ENCODE measurements around the gene GPR137B.
"Not testable (repeated sequence)": the region's sequence is repeated elsewhere in the genome, so short reads cannot be mapped to it uniquely, and the experiment has no call there.

GPR137B gene

DNA sequence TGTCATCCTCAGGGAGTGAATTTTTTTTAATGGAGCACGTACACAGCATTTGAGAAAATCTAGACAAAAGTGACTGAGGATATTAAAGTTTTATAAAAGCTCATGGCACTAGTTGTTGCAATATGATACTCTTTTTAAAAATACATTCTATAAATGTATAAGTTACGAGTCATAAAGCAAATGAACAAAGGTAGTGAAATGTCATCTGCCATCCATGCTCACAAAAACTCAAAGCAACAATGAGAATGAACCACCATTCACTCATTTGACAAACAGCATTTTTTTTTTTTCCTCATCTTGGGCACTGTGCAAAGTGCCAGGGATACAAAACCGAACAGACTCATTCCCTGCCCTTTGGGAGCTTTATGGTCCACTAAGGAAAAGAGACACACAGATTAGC is 38.7 kb downstream of the GPR137B start:
- Histone ChIP-seq H3K4me1 (no peaks in the 10 kb centered on the region), H3K27ac (no peak overlapping the region), H3K79me2 (no peaks in the 10 kb centered on the region)

DNA sequence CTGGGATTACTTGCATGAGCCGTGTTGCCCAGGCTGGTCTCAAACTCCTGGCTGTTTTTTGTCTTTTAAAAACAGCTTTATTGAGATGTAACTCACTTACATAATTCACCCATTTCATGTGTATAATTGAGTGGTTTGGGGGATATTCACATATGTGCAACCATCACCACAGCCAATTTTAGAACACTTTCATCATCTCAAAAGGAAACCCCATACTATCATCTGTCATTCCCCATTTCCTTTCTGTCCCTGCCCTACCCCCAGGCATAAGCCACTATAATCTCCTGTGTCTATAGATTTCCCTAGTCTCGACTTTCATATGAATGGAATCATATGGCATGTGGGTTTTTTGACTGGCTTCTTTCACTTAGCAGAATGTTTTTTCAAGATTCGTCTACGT is 43.3 kb downstream of the GPR137B start:
- Histone ChIP-seq H3K4me1 (no peaks in the 10 kb centered on the region), H3K9me3 (ENCODE audit: control insufficient read depth, low read length) (no peaks in the 10 kb centered on the region), H3K4me2 (ENCODE audit: low read length) (no peak overlapping the region), H3K27me3 (ENCODE audit: control insufficient read depth, insufficient read depth, low read length) (no peaks in the 10 kb centered on the region), H2AFZ (no peak overlapping the region), H3K79me2 (no peaks in the 10 kb centered on the region), H3K4me3 (ENCODE audit: low read depth, low read length) (no peak overlapping the region), H3K9ac (no peak overlapping the region), H3K36me3 (ENCODE audit: control insufficient read depth, insufficient read depth, low read length) (no peaks in the 10 kb centered on the region), H3K27ac (no peak overlapping the region)
- TF ChIP-seq, protein P1, sequence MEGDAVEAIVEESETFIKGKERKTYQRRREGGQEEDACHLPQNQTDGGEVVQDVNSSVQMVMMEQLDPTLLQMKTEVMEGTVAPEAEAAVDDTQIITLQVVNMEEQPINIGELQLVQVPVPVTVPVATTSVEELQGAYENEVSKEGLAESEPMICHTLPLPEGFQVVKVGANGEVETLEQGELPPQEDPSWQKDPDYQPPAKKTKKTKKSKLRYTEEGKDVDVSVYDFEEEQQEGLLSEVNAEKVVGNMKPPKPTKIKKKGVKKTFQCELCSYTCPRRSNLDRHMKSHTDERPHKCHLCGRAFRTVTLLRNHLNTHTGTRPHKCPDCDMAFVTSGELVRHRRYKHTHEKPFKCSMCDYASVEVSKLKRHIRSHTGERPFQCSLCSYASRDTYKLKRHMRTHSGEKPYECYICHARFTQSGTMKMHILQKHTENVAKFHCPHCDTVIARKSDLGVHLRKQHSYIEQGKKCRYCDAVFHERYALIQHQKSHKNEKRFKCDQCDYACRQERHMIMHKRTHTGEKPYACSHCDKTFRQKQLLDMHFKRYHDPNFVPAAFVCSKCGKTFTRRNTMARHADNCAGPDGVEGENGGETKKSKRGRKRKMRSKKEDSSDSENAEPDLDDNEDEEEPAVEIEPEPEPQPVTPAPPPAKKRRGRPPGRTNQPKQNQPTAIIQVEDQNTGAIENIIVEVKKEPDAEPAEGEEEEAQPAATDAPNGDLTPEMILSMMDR (IDR thresholded peaks at IDR 0.05): no peak

More for the DNA sequence above, 38.7 kb downstream of the GPR137B start:
- no peaks in the 10 kb centered on the region for H3K36me3 ChIP-seq (ENCODE audit: control insufficient read depth, insufficient read depth, low read length)
- H3K4me2 ChIP-seq (ENCODE audit: low read length): no peak overlapping the region
- H3K9ac ChIP-seq: no peak overlapping the region
- H3K9me3 ChIP-seq (ENCODE audit: control insufficient read depth, low read length): no peaks in the 10 kb centered on the region
- no peak overlapping the region for H3K4me3 ChIP-seq (ENCODE audit: low read depth, low read length)
- H3K27me3 ChIP-seq (ENCODE audit: control insufficient read depth, insufficient read depth, low read length): no peaks in the 10 kb centered on the region
- TF ChIP-seq, protein P1 (IDR thresholded peaks at IDR 0.05): no peak
- no peak overlapping the region for H2AFZ ChIP-seq

DNA sequence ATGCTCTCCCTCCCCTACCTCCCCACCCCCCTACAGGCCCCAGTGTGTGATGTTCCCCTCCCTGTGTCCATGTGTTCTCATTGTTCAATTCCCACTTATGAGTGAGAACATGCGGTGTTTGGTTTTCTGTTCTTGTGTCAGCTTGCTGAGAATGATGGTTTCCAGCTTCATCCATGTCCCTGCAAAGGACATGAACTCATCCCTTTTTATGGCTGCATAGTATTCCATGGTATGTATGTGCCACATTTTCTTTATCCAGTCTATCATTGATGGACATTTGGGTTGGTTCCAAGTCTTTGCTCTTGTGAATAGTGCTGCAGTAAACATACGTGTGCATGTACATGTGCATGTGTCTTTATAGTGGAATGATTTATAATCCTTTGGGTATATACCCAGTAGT is 44.1 kb downstream of the GPR137B start:
- not testable (repeated sequence) for H3K4me2 ChIP-seq (ENCODE audit: low read length)

DNA sequence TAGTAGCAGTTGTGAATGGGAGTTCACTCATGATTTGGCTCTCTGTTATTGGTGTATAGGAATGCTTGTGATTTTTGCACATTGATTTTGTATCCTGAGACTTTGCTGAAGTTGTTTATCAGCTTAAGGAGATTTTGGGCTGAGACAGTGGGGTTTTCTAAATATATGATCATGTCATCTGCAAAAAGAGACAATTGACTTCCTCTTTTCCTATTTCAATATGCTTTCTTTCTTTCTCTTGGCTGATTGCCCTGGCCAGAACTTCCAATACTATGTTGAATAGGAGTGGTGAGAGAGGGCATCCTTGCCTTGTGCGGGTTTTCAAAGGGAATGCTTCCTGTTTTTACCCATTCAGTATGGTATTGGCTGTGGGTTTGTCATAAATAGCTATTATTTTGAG is 45.7 kb downstream of the GPR137B start:
- not testable (repeated sequence) for H3K27me3 ChIP-seq (ENCODE audit: control insufficient read depth, insufficient read depth, low read length); H2AFZ ChIP-seq; H3K27ac ChIP-seq; H3K4me3 ChIP-seq (ENCODE audit: low read depth, low read length); H3K4me2 ChIP-seq (ENCODE audit: low read length); H3K9me3 ChIP-seq (ENCODE audit: control insufficient read depth, low read length); H3K79me2 ChIP-seq; H3K9ac ChIP-seq; H3K4me1 ChIP-seq; H3K36me3 ChIP-seq (ENCODE audit: control insufficient read depth, insufficient read depth, low read length)

More for the DNA sequence above, 44.1 kb downstream of the GPR137B start:
- not testable (repeated sequence) for H3K36me3 ChIP-seq (ENCODE audit: control insufficient read depth, insufficient read depth, low read length); H3K27ac ChIP-seq; H3K4me3 ChIP-seq (ENCODE audit: low read depth, low read length); H3K9me3 ChIP-seq (ENCODE audit: control insufficient read depth, low read length); H3K4me1 ChIP-seq; H3K9ac ChIP-seq; H2AFZ ChIP-seq; H3K27me3 ChIP-seq (ENCODE audit: control insufficient read depth, insufficient read depth, low read length); H3K79me2 ChIP-seq

DNA sequence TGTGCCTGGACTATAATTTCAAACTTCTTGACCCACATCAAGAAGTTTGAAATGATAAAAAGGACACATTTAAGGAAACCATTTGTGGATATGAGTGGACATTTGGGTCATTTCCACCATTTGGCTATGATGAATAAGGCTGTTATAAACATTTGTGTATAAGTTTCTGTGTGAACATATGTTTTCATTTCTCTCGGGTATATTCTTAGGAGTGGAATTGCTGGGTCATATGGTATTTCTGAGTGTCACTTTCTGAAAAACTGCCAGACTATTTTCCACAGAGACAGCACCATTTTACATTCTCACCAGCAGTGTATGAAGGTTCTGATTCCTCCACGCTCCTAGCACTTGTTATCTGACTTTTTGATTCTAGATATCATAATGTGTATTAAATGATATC is 50.8 kb downstream of the GPR137B start:
- Histone ChIP-seq H2AFZ (no peak overlapping the region), H3K27ac (no peak overlapping the region), H3K4me1 (no peaks in the 10 kb centered on the region), H3K9me3 (ENCODE audit: control insufficient read depth, low read length) (no peaks in the 10 kb centered on the region), H3K4me2 (ENCODE audit: low read length) (no peak overlapping the region), H3K27me3 (ENCODE audit: control insufficient read depth, insufficient read depth, low read length) (no peaks in the 10 kb centered on the region), H3K36me3 (ENCODE audit: control insufficient read depth, insufficient read depth, low read length) (no peaks in the 10 kb centered on the region), H3K9ac (no peak overlapping the region), H3K79me2 (no peaks in the 10 kb centered on the region), H3K4me3 (ENCODE audit: low read depth, low read length) (no peak overlapping the region)
- TF ChIP-seq, protein P1 (IDR thresholded peaks at IDR 0.05): no peak

DNA sequence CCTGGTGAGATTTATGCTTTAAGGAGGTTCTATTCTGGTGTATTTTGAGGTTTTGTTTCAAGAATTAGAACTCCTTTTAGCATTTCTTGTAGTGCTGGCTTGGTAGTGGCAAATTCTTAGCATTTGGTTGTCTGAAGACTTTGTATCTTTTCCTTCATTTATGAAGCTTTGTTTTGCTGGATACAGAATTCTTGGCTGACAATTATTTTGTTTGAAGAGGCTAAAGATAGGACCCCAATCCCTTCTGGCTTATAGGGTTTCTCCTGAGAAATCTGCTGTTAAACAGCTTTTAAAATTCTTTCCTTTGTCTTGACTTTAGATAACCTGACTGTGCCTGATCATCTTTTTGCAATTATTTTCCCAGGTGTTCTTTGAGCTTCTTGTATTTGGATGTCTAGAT is 58.6 kb downstream of the GPR137B start:
- TF ChIP-seq, protein P1 (IDR thresholded peaks at IDR 0.05): no peak
- Histone ChIP-seq H3K27me3 (ENCODE audit: control insufficient read depth, insufficient read depth, low read length) (no peaks in the 10 kb centered on the region), H3K4me3 (ENCODE audit: low read depth, low read length) (no peak overlapping the region), H3K27ac (no peak overlapping the region), H3K9me3 (ENCODE audit: control insufficient read depth, low read length) (no peaks in the 10 kb centered on the region), H2AFZ (no peak overlapping the region), H3K4me1 (no peaks in the 10 kb centered on the region), H3K4me2 (ENCODE audit: low read length) (no peak overlapping the region), H3K9ac (no peak overlapping the region), H3K79me2 (no peaks in the 10 kb centered on the region), H3K36me3 (ENCODE audit: control insufficient read depth, insufficient read depth, low read length) (no peaks in the 10 kb centered on the region)
